ENCODE measurements around the gene WNT7A.

WNT7A gene

GRCh38 chr3:13836658-13837587 lies 42.9 kb downstream of the WNT7A start:
- H3K4me3 ChIP-seq (ENCODE audit: low read depth, low read length): no peak overlapping the region
- no peak for DNase-seq (ENCODE audit: low read depth)
- TF ChIP-seq CTCF (conservative IDR thresholded peaks at IDR 0.05; ENCODE audit: low read depth, low read length): no peak

- no peak for DNase-seq (ENCODE audit: low read depth)
- no peak for TF ChIP-seq CTCF (conservative IDR thresholded peaks at IDR 0.05; ENCODE audit: low read depth, low read length)
- no peak overlapping the region for H3K4me3 ChIP-seq (ENCODE audit: low read depth, low read length)
Observed at GRCh38 chr3:13835246-13835645, 44.6 kb downstream of the WNT7A start.

GRCh38 chr3:13834258-13835035 lies 45.4 kb downstream of the WNT7A start:
- DNase-seq (ENCODE audit: low read depth): no peak
- no peak for TF ChIP-seq CTCF (conservative IDR thresholded peaks at IDR 0.05; ENCODE audit: low read depth, low read length)
- no peak overlapping the region for H3K4me3 ChIP-seq (ENCODE audit: low read depth, low read length)

- DNase-seq (ENCODE audit: low read depth): no peak
- no peak for TF ChIP-seq CTCF (conservative IDR thresholded peaks at IDR 0.05; ENCODE audit: low read depth, low read length)
- H3K4me3 ChIP-seq (ENCODE audit: low read depth, low read length): no peak overlapping the region
Observed at GRCh38 chr3:13833506-13834257, 46.2 kb downstream of the WNT7A start.

GRCh38 chr3:13832130-13832529 lies 47.7 kb downstream of the WNT7A start:
- TF ChIP-seq CTCF (conservative IDR thresholded peaks at IDR 0.05; ENCODE audit: low read depth, low read length): no peak

GRCh38 chr3:13831386-13831996 lies 48.4 kb downstream of the WNT7A start:
- no peak for TF ChIP-seq CTCF (conservative IDR thresholded peaks at IDR 0.05; ENCODE audit: low read depth, low read length)
- no peak for DNase-seq (ENCODE audit: low read depth)
- H3K4me3 ChIP-seq (ENCODE audit: low read depth, low read length): no peak overlapping the region

More at GRCh38 chr3:13832130-13832529, 47.7 kb downstream of the WNT7A start:
- H3K4me3 ChIP-seq (ENCODE audit: low read depth, low read length): no peak overlapping the region
- DNase-seq (ENCODE audit: low read depth): no peak

Data from choroid plexus epithelial cell (primary cell).